ENCODE results near the gene AKAP1. TPM values are rescaled to one million over a fixed set of nuclear protein-coding genes. Genes with fewer than 3 reads are reported as not detected.

AKAP1 gene
- 10 to 100 TPM; 35.3 to 57.6 (median 47.4) TPM for polyA plus RNA-seq (ENCODE audit: insufficient read depth in 1 of 5, insufficient read length in 5 of 5, low replicate concordance in 1 of 5)
- long read RNA-seq, donor 1, transcript AKAP1-202 (11 exons, 3,970 nt): major isoform, 9 of 38 reads
- long read RNA-seq, donor 1, partial matches to known transcripts: 27 of 38 reads
- long read RNA-seq, donor 1, other reads (novel, unspliced or antisense): 0 of 38 reads
- long read RNA-seq, donor 2, partial matches to known transcripts: 16 of 19 reads
- long read RNA-seq, donor 2, other reads (novel, unspliced or antisense): 0 of 19 reads
- long read RNA-seq, donor 3, partial matches to known transcripts: 7 of 7 reads
- long read RNA-seq, donor 3, other reads (novel, unspliced or antisense): 0 of 7 reads
- long read RNA-seq, donor 4, partial matches to known transcripts: 10 of 13 reads
- long read RNA-seq, donor 4, other reads (novel, unspliced or antisense): 0 of 13 reads
- long read RNA-seq, donor 5, partial matches to known transcripts: 13 of 18 reads
- long read RNA-seq, donor 5, other reads (novel, unspliced or antisense): 0 of 18 reads
- long read RNA-seq, donor 6, transcript AKAP1-202 (11 exons, 3,970 nt): major isoform, 7 of 37 reads
- long read RNA-seq, donor 6, partial matches to known transcripts: 28 of 37 reads
- long read RNA-seq, donor 6, other reads (novel, unspliced or antisense): 0 of 37 reads
- long read RNA-seq, donor 7, partial matches to known transcripts: 0 of 3 reads
- long read RNA-seq, donor 7, other reads (novel, unspliced or antisense): 0 of 3 reads
- long read RNA-seq, donor 8, partial matches to known transcripts: 0 of 2 reads
- long read RNA-seq, donor 8, other reads (novel, unspliced or antisense): 0 of 2 reads

GRCh38 chr17:57084802-57085447 lies at the start of gene AKAP1:
Gene AKAP1 (plus strand): TSS chr17:57085246. CDS start chr17:57105465, 20,219 bp downstream.
- peak; percentile 96 to 97 for DNase-seq

- DNase-seq: peak in 1 of 2 donors; percentile 53
Observed at GRCh38 chr17:57035971-57036481, 49.0 kb upstream of the AKAP1 start.

GRCh38 chr17:57037411-57037810 lies 47.6 kb upstream of the AKAP1 start:
- DNase-seq: no peak

- DNase-seq: no peak
Observed at GRCh38 chr17:57038486-57038885, 46.6 kb upstream of the AKAP1 start.

- no peak for DNase-seq
Observed at GRCh38 chr17:57040571-57040970, 44.5 kb upstream of the AKAP1 start.

- DNase-seq: no peak
Observed at GRCh38 chr17:57043276-57043675, 41.8 kb upstream of the AKAP1 start.

GRCh38 chr17:57044976-57045867 lies 39.8 kb upstream of the AKAP1 start:
- DNase-seq: no peak

- no peak for DNase-seq
Observed at GRCh38 chr17:57045868-57046704, 39.0 kb upstream of the AKAP1 start.

- no peak for DNase-seq
Observed at GRCh38 chr17:57046749-57047148, 38.3 kb upstream of the AKAP1 start.

GRCh38 chr17:57048096-57048495 lies 37.0 kb upstream of the AKAP1 start:
- DNase-seq: no peak

- no peak for DNase-seq
Observed at GRCh38 chr17:57050306-57050705, 34.7 kb upstream of the AKAP1 start.

GRCh38 chr17:57051886-57052361 lies 33.1 kb upstream of the AKAP1 start:
- DNase-seq: no peak

GRCh38 chr17:57062865-57063264 lies 22.2 kb upstream of the AKAP1 start:
- DNase-seq: no peak

GRCh38 chr17:57067162-57067561 lies 17.9 kb upstream of the AKAP1 start:
- DNase-seq: no peak

- DNase-seq: no peak
Observed at GRCh38 chr17:57067781-57068180, 17.3 kb upstream of the AKAP1 start.

- no peak for DNase-seq
Observed at GRCh38 chr17:57068222-57068658, 16.8 kb upstream of the AKAP1 start.

- DNase-seq: no peak
Observed at GRCh38 chr17:57068707-57069106, 16.3 kb upstream of the AKAP1 start.

GRCh38 chr17:57071991-57072944 lies 12.8 kb upstream of the AKAP1 start:
- no peak for DNase-seq

GRCh38 chr17:57073626-57074025 lies 11.4 kb upstream of the AKAP1 start:
- no peak for DNase-seq
